Smooth muscle cell (in vitro differentiated cells): ENCODE measurements around the gene HOXA2. TPM values are rescaled to one million over a fixed set of nuclear protein-coding genes. Genes with fewer than 3 reads are reported as not detected.

ENCODE experiments used
- DNase-seq: peaks from one replicate; lab custom pipeline; 2025; ENCODE audit not compliant: unreplicated experiment; lab: John Stamatoyannopoulos, UW
- H2AFZ ChIP-seq: fragments of 200-600 bp; sonication (generic); 2 replicates; pipeline ENCODE4 v1.6.0; 2016; ENCODE audit warnings: antibody characterized with exemption, low read depth, mild to moderate bottlenecking
- H3F3A ChIP-seq: fragments of 200-600 bp; sonication (generic); 2 replicates; pipeline ENCODE4 v1.6.0; 2017; ENCODE audit warnings: antibody characterized with exemption, low read depth
- H3K27ac ChIP-seq: fragments of 200-600 bp; sonication (generic); 2 replicates; pipeline ENCODE4 v1.5.1; 2016; ENCODE audit warnings: low read depth, mild to moderate bottlenecking
- H3K27me3 ChIP-seq: fragments of 200-600 bp; sonication (generic); 2 replicates; pipeline ENCODE4 v1.6.1; 2016; ENCODE audit warnings: low read depth, mild to moderate bottlenecking
- H3K36me3 ChIP-seq: fragments of 200-600 bp; sonication (generic); 2 replicates; pipeline ENCODE4 v1.5.1; 2016; ENCODE audit warnings: low read depth
- H3K4me1 ChIP-seq: fragments of 200-600 bp; sonication (generic); 2 replicates; pipeline ENCODE4 v1.5.1; 2016; ENCODE audit warnings: low read depth
- H3K4me2 ChIP-seq: fragments of 200-600 bp; sonication (generic); 2 replicates; pipeline ENCODE4 v1.6.0; 2016; ENCODE audit warnings: mild to moderate bottlenecking
- H3K4me3 ChIP-seq: fragments of 200-600 bp; sonication (generic); 2 replicates; pipeline ENCODE4 v1.5.1; 2016; ENCODE audit warnings: mild to moderate bottlenecking
- H3K79me2 ChIP-seq: fragments of 200-600 bp; sonication (generic); 2 replicates; pipeline ENCODE4 v1.6.0; 2016; ENCODE audit warnings: low read depth, mild to moderate bottlenecking
- H3K9ac ChIP-seq: fragments of 200-600 bp; sonication (generic); 2 replicates; pipeline ENCODE4 v1.6.0; 2016; ENCODE audit warnings: low read depth
- H3K9me3 ChIP-seq: fragments of 200-600 bp; sonication (generic); replicated peaks from 2 replicates; pipeline ENCODE4 v1.5.1; 2016; ENCODE audit warnings: low read depth
- H4K20me1 ChIP-seq: fragments of 200-600 bp; sonication (generic); 2 replicates; pipeline ENCODE4 v1.6.0; 2016; ENCODE audit warnings: low read depth
- CTCF ChIP-seq: fragments of 200-600 bp; sonication (generic); IDR thresholded peaks from 2 replicates; pipeline ENCODE4 v1.5.1; 2017; ENCODE audit warnings: borderline replicate concordance, mild to moderate bottlenecking, antibody characterized with exemption; ENCODE audit not compliant: insufficient read depth, poor library complexity, severe bottlenecking
- WGBS: methylation state at CpG from one replicate; pipeline ENCODE4 v1.1.7; 2016; ENCODE audit warnings: low lambda C conversion rate; 5-methylcytosine and 5-hydroxymethylcytosine counted together
- polyA plus RNA-seq: library from polyadenylated mRNA; unstranded; fragments of >200 nt; fragmentation: Nextera tagmentation; extraction: Ambion mirVana; gene quantifications from 2 replicates; pipeline ENCODE4 v1.2.1, GENCODE V29; 2016
- total RNA-seq: library from RNA; depleted of rRNA; stranded (reverse); fragments of >200 nt; gene quantifications from 2 replicates; pipeline ENCODE4 v1.2.3, GENCODE V29; 2014

Gene HOXA2
- total and polyA plus RNA-seq, 2 experiments from 2014 or later = not detected

GRCh38 chr7:27083646-27084045 is 18.8 kb downstream of the HOXA2 start:
- Histone ChIP-seq H3K27ac (no peak overlapping the region), H3F3A (no peaks in the 10 kb centered on the region), H3K9ac (no peak overlapping the region), H3K9me3 (no peaks in the 10 kb centered on the region), H3K27me3 (peaks cover 24% of the 10 kb centered on the region), H3K4me1 (no peaks in the 10 kb centered on the region), H3K79me2 (no peaks in the 10 kb centered on the region), H3K4me2 (no peak overlapping the region), H3K36me3 (no peaks in the 10 kb centered on the region), H2AFZ (no peak overlapping the region), H3K4me3 (no peak overlapping the region), H4K20me1 (no peaks in the 10 kb centered on the region)
- WGBS = 92% methylated on average over 2 of the region's 2 CpGs
- DNase-seq = no peak
- no peak for TF ChIP-seq CTCF

- Histone ChIP-seq H3F3A (no peaks in the 10 kb centered on the region), H3K4me1 (no peaks in the 10 kb centered on the region), H2AFZ (no peak overlapping the region), H3K9ac (no peak overlapping the region), H3K4me2 (no peak overlapping the region), H3K27me3 (peaks cover 9% of the 10 kb centered on the region), H4K20me1 (no peaks in the 10 kb centered on the region), H3K79me2 (no peaks in the 10 kb centered on the region), H3K27ac (no peak overlapping the region), H3K4me3 (no peak overlapping the region), H3K9me3 (no peaks in the 10 kb centered on the region), H3K36me3 (no peaks in the 10 kb centered on the region)
- DNase-seq = no peak
- 93% methylated on average over 1 of the region's 1 CpG for WGBS
- TF ChIP-seq CTCF = no peak
Measured at GRCh38 chr7:27082171-27082570, 20.3 kb downstream of the HOXA2 start.

- Histone ChIP-seq H3K4me1 (no peaks in the 10 kb centered on the region), H3K36me3 (no peaks in the 10 kb centered on the region), H3K4me3 (no peak overlapping the region), H2AFZ (no peak overlapping the region), H3K27me3 (peaks cover 7% of the 10 kb centered on the region), H3K4me2 (no peak overlapping the region), H3K9me3 (no peaks in the 10 kb centered on the region), H3K9ac (no peak overlapping the region), H3K79me2 (no peaks in the 10 kb centered on the region), H3F3A (no peaks in the 10 kb centered on the region), H4K20me1 (no peaks in the 10 kb centered on the region), H3K27ac (no peak overlapping the region)
- DNase-seq = no peak
- WGBS = 31% methylated on average over 4 of the region's 4 CpGs
- TF ChIP-seq CTCF = no peak
Measured at GRCh38 chr7:27080844-27081436, 21.5 kb downstream of the HOXA2 start.

GRCh38 chr7:27079234-27079975 is 23.1 kb downstream of the HOXA2 start:
- no peaks in the 10 kb centered on the region for H3K9me3 ChIP-seq
- no peak overlapping the region for H3K4me2 ChIP-seq
- no peaks in the 10 kb centered on the region for H3F3A ChIP-seq
- H3K36me3 ChIP-seq = no peaks in the 10 kb centered on the region
- no peak overlapping the region for H2AFZ ChIP-seq
- no peak overlapping the region for H3K27ac ChIP-seq
- H3K27me3 ChIP-seq = peaks cover 7% of the 10 kb centered on the region
- DNase-seq = no peak
- no peaks in the 10 kb centered on the region for H3K79me2 ChIP-seq
- WGBS = 94% methylated on average over 1 of the region's 1 CpG
- no peaks in the 10 kb centered on the region for H3K4me1 ChIP-seq
- H3K9ac ChIP-seq = no peak overlapping the region
- no peak for TF ChIP-seq CTCF
- H4K20me1 ChIP-seq = no peaks in the 10 kb centered on the region
- no peak overlapping the region for H3K4me3 ChIP-seq
